HepG2 (cell line): ENCODE measurements around the gene ALDH3B2.

Experiments used
- KAT7 ChIP-seq: IDR thresholded peaks from 2 replicates; pipeline ENCODE4 v1.6.1; 2018; ENCODE audit warnings: borderline replicate concordance, missing compliant biosample characterization
- MATR3 ChIP-seq: sonication (generic); formaldehyde crosslinking; IDR thresholded peaks from 2 replicates; pipeline ENCODE4 v1.4.0; 2020; ENCODE audit warnings: missing genetic modification reagents
- POLR2AphosphoS5 ChIP-seq: IDR thresholded peaks from 2 replicates; pipeline ENCODE4 v1.6.1; 2012; ENCODE audit warnings: low read depth, low read length
- TEAD2 ChIP-seq: sonication (generic); formaldehyde crosslinking; IDR thresholded peaks from 2 replicates; pipeline ENCODE4 v1.9.0; 2021; ENCODE audit warnings: missing genetic modification reagents
- ZNF224 ChIP-seq: sonication (generic); formaldehyde crosslinking; IDR thresholded peaks from 2 replicates; pipeline ENCODE4 v1.5.0; 2020; ENCODE audit warnings: mild to moderate bottlenecking, missing genetic modification reagents
- ZNF703 ChIP-seq: sonication (generic); formaldehyde crosslinking; IDR thresholded peaks from 2 replicates; pipeline ENCODE4 v1.5.1; 2020; ENCODE audit warnings: missing genetic modification reagents, mild to moderate bottlenecking, moderate library complexity, borderline replicate concordance
- TF ChIP-seq, protein P1 (sequence below): sonication (generic); formaldehyde crosslinking; IDR thresholded peaks from 2 replicates; pipeline ENCODE4 v1.4.0; 2020; ENCODE audit warnings: missing genetic modification reagents
- TF ChIP-seq, protein P2 (sequence below), 2 experiments: sonication (generic) in 1 of 2; formaldehyde crosslinking in 1 of 2; IDR thresholded peaks; 2 replicates each; pipeline versions ENCODE4 v1.4.0 to v1.6.1; 2018 to 2020; ENCODE audit warnings: missing genetic modification reagents in 2 of 2, borderline replicate concordance in 1 of 2, low read depth in 1 of 2, mild to moderate bottlenecking in 1 of 2, missing biosample characterization in 1 of 2
- TF ChIP-seq, protein P3 (sequence below): sonication (generic); formaldehyde crosslinking; IDR thresholded peaks from 2 replicates; pipeline ENCODE4 v1.8.0; 2022; ENCODE audit warnings: missing genetic modification reagents, mild to moderate bottlenecking, borderline replicate concordance

DNA sequence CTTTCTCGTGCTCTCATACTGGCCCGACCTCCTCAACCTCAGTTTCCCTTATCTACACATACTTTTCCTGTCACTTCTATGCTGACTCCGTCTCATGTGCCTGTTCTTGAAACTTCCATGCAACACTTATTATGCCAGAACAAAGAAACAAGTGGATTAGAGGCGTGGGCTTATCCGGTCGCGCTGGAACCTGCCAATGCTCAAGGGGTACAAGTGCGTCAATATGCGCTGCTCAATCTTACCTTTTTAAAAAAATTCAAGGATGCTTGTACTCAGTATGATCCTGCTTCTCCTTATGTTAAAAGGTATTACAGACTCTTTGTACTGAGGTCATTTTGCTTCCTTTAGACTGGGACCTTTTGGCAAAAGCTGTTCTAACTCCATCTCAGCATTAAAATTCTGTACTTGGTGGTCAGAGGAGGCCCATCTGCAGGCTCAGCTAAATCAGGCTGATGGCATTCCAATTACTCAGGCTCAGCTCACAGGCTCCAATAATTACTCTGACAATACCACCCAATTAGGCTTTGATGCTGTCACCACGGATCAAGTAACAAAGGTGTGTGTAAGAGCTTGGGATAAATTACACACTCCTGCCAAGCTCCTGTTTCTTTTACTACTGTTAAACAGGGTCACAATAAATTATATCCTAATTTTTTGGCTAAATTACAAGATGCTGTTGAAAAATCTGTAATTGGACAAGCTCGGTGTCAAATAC is 26.3 kb upstream of the ALDH3B2 start:
- TF ChIP-seq ZNF224 (CRISPR knock-in tag) (no peak), ZNF703 (CRISPR knock-in tag) (no peak), KAT7 (CRISPR knock-in tag) (no peak), TEAD2 (CRISPR knock-in tag) (no peak), POLR2AphosphoS5 (no peak), MATR3 (CRISPR knock-in tag) (no peak)
- TF ChIP-seq, protein P1, sequence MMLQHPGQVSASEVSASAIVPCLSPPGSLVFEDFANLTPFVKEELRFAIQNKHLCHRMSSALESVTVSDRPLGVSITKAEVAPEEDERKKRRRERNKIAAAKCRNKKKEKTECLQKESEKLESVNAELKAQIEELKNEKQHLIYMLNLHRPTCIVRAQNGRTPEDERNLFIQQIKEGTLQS, result no peak
- TF ChIP-seq, protein P2, sequence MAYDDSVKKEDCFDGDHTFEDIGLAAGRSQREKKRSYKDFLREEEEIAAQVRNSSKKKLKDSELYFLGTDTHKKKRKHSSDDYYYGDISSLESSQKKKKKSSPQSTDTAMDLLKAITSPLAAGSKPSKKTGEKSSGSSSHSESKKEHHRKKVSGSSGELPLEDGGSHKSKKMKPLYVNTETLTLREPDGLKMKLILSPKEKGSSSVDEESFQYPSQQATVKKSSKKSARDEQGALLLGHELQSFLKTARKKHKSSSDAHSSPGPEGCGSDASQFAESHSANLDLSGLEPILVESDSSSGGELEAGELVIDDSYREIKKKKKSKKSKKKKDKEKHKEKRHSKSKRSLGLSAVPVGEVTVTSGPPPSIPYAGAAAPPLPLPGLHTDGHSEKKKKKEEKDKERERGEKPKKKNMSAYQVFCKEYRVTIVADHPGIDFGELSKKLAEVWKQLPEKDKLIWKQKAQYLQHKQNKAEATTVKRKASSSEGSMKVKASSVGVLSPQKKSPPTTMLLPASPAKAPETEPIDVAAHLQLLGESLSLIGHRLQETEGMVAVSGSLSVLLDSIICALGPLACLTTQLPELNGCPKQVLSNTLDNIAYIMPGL (CRISPR knock-in tag; IDR thresholded peaks at IDR 0.05; ENCODE audit: borderline replicate concordance in 1 of 2, low read depth in 1 of 2), result no peak
- TF ChIP-seq, protein P3, sequence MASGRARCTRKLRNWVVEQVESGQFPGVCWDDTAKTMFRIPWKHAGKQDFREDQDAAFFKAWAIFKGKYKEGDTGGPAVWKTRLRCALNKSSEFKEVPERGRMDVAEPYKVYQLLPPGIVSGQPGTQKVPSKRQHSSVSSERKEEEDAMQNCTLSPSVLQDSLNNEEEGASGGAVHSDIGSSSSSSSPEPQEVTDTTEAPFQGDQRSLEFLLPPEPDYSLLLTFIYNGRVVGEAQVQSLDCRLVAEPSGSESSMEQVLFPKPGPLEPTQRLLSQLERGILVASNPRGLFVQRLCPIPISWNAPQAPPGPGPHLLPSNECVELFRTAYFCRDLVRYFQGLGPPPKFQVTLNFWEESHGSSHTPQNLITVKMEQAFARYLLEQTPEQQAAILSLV (CRISPR knock-in tag), result no peak
